NB4 (cell line): ENCODE measurements around the gene ECD.

ENCODE experiments used
- DNase-seq: peaks from one replicate; pipeline ENCODE4 v3.0.0; 2010; ENCODE audit warnings: low read depth
- H3K4me3 ChIP-seq: one replicate; pipeline ENCODE4 v1.5.1; 2011; ENCODE audit warnings: mild to moderate bottlenecking, low read depth, low read length, moderate library complexity
- MAX ChIP-seq: IDR thresholded peaks from 2 replicates; pipeline ENCODE4 v1.6.1; 2011; ENCODE audit warnings: low read depth, low read length
- MYC ChIP-seq: IDR thresholded peaks from 2 replicates; pipeline ENCODE4 v1.6.1; 2011; ENCODE audit warnings: low read depth, low read length
- POLR2A ChIP-seq: IDR thresholded peaks from 2 replicates; pipeline ENCODE4 v1.6.1; 2011; ENCODE audit warnings: mild to moderate bottlenecking; ENCODE audit not compliant: insufficient read length; ENCODE audit errors: extremely low read depth
- TF ChIP-seq, protein P1 (sequence below): IDR thresholded peaks from one replicate; pipeline ENCODE4 v1.5.1; 2012; ENCODE audit warnings: low read depth, low read length

The ECD gene

DNA sequence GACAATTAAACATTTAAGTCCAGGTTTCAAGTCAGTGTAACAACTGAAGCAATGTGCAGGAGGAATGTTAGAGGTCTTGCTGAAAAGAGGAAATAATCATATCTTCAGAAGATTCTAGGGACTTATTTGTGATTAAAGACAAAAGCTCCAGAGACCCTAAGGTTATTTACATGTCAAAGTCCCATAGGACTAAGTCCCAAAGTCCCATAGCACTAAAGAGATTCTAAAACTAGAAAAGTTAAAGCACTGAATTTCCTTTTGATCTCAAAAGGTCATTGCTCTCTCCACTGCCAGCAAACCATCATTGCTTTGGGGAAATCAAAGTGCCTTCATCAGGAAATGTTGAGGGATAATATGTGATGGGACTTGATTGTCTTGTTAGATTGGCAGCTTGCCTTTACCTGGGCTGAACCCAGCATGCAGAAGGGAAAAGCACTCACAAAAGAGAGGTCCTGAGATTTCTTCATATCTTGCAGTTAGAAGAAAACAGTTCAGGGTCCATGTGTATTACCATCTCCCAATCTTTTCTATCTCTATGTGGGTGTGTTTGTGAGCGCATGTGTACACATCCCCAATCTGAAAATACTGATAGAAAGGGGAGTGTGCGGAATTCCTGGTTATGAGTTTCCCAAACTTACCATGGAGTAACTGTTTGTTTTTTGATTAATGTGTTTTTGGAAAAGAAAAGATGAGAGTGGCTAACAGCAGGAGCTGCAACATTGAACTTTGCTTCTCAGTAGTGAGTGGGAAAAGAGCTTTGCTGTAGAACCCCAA lies 35.7 kb downstream of the ECD start:
- H3K4me3 ChIP-seq = no peak overlapping the region
- TF ChIP-seq, protein P1, sequence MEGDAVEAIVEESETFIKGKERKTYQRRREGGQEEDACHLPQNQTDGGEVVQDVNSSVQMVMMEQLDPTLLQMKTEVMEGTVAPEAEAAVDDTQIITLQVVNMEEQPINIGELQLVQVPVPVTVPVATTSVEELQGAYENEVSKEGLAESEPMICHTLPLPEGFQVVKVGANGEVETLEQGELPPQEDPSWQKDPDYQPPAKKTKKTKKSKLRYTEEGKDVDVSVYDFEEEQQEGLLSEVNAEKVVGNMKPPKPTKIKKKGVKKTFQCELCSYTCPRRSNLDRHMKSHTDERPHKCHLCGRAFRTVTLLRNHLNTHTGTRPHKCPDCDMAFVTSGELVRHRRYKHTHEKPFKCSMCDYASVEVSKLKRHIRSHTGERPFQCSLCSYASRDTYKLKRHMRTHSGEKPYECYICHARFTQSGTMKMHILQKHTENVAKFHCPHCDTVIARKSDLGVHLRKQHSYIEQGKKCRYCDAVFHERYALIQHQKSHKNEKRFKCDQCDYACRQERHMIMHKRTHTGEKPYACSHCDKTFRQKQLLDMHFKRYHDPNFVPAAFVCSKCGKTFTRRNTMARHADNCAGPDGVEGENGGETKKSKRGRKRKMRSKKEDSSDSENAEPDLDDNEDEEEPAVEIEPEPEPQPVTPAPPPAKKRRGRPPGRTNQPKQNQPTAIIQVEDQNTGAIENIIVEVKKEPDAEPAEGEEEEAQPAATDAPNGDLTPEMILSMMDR = no peak
- TF ChIP-seq MAX (no peak), MYC (no peak), POLR2A (no peak)
- no peak for DNase-seq

- DNase-seq = no peak
- TF ChIP-seq MAX (no peak), MYC (no peak), POLR2A (no peak)
- TF ChIP-seq, protein P1 = no peak
- H3K4me3 ChIP-seq = no peak overlapping the region
Observed at GRCh38 chr10:73131301-73131700, 36.5 kb downstream of the ECD start.

- TF ChIP-seq POLR2A = no peak
- TF ChIP-seq MYC = no peak
- TF ChIP-seq, protein P1 = no peak
- TF ChIP-seq MAX = no peak
- H3K4me3 ChIP-seq = no peak overlapping the region
- no peak for DNase-seq
Observed at GRCh38 chr10:73126343-73126742, 41.5 kb downstream of the ECD start.

- DNase-seq = no peak
- H3K4me3 ChIP-seq = no peak overlapping the region
- TF ChIP-seq MAX (no peak), MYC (no peak), POLR2A (no peak)
- TF ChIP-seq, protein P1 = no peak
Observed at GRCh38 chr10:73119952-73120351, 47.9 kb downstream of the ECD start.

DNA sequence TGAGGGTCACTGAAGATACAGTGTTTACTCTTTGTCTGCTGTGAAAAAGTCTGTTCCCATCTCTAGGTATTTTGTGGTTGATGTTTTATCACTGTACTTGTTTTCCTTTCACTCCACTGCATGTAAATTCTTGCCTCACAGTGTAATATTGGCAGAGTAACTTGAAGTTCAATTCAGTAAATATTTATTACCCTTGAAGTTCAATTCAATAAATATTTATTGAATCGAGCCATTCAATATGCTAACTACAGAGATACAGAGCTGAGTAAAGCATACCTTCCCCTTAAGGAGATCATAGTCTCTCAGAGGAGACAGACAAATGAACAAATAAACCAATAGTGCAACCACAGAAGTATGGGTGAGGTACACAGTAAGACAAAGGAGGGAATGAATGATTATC lies 48.4 kb downstream of the ECD start:
- TF ChIP-seq, protein P1 = no peak
- no peak for TF ChIP-seq POLR2A
- TF ChIP-seq MAX = no peak
- TF ChIP-seq MYC = no peak
- H3K4me3 ChIP-seq = no peak overlapping the region
- DNase-seq = no peak
